Skeletal muscle cell (primary cell): ENCODE measurements around the gene CXCL17.
"Not testable (repeated sequence)": the region's sequence is repeated elsewhere in the genome, so short reads cannot be mapped to it uniquely, and the experiment has no call there.

Experiments used
- DNase-seq: peaks from one replicate; pipeline ENCODE4 v3.0.0-alpha.2; 2010; ENCODE audit warnings: low read depth
- H3K4me3 ChIP-seq: 2 replicates; pipeline ENCODE4 v1.5.1; 2011; ENCODE audit warnings: low read depth, mild to moderate bottlenecking, control low read depth, low read length, moderate library complexity

CXCL17 gene

DNA sequence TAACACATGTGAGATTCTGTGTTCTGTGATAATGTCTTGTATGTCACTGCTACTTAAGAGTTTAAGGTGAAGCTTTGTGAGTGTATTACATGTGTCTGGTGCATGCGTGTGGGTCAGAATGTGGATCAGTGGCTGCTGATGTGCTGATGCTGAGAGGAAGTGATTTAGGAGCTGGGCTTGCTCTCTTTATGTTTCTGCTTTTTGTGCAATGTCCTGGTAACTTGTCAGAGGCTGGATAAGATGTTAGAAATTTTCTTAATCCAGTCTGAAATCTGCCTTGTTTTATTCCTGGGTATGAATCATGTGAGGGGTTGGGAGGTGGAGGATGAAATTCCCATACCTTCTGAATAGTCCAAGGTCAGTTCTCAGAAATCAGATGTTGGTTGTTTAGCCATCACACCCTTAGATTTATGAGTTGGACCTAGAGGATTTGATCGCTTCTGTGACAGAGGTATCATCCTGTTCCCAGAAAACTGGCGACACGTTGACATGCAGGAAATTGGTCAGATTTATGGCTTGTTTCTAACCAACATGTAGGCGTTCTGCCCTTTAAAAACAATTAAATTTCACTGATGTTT is 24.5 kb upstream of the CXCL17 start:
- no peak overlapping the region for H3K4me3 ChIP-seq
- peak; percentile 19 for DNase-seq

DNA sequence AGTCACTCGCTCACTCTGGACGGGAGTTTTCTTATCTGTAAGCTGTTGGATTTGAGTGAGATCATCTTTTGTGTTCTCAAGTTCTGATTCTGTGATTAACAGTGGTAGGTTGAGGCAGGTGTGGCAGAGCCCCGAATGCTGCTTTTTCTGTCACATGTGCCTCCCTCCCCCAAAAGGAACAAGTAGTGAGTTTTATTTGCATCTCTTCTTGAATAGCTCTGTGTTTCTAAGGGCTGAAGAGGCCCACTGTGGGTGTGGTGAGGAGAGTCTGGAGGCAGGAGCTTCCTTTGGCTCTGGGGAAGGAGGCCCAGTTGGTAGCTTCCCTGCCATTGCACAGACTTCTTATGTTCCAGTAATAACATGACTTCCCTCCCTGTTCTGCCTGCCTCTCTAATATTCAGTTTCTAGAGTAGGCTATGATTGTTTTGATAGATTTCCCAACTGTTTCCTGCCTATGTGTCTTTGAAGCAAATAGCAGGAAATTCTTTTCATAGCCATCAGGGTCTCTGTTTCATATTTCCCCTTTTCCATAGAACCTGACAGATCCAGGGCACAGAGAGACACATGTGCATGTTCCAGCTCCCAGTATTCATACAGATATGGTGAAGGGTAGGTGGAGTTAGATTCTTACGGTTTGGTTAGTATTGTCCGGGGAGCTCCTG is 23.9 kb upstream of the CXCL17 start:
- no peak overlapping the region for H3K4me3 ChIP-seq
- no peak for DNase-seq

DNA sequence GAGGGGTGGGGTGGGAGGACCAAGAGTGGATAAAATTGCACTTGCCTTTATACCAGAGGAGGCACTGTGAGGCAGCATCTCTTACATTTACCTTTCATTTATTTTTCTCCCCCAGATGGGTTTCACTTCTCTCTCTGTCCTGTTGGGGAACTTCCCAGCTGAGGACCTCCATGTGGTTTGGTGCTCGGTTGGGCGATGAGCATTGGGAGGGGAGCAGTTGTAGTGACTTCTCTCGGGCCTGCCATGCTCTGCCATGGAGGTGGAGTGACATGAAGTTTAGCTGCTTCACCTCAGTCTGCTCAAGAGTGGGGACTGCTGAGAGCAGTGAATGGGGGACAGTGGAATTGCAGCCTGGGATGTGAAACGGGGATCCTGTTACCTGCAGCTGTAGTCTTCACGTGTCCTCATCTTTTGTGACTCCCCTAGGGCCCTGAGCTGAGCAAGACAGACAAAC is 23.1 kb upstream of the CXCL17 start:
- H3K4me3 ChIP-seq = no peak overlapping the region
- no peak for DNase-seq

DNA sequence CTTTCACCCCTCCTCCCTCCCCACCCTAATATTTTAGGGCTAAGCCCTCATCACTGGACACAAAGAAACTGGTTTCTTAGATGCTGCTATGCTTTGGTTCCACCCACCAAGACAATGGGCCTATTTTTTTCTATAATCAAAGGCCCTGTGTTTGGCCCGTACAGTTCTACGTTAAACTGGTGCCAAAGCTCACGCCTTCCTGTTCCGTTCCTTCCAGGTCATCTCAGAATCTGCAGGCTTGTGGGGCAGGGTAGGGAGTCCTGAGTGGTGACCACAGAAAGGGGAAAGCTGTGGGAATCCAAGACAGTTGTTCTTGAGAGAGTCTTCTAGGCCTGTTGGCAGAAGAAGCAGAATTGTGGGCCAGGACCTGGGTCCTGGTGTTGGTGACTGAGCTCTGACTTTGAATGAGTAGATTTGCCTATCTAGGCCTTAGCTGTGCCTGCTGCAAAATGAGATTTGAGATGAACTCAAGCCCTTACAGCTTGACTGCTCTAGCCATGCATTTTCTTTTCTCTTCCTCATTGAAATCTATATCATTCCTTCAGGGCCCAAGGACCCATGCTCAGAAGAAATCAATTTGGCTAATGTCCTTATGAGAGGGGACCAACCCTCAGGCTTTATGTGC is 19.1 kb upstream of the CXCL17 start:
- no peak overlapping the region for H3K4me3 ChIP-seq
- DNase-seq = no peak

DNA sequence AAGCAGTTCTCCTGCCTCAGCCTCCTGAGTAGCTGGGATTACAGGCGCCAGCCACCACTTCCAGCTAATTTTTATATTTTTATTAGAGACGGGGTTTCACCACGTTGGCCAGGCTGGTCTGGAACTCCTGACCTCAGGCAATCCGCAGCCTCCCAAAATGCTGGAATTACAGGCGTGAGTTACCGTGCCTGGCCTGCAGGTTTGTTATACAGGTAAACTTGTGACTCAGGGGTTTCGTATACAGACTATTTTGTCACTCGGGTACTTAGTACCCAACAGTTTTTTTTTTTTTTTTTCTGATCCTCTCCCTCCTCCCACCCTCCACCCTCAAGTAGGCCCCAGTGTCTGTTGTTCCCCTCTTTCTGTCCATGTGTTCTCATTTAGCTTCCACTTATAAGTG is 18.5 kb upstream of the CXCL17 start:
- H3K4me3 ChIP-seq, DNase-seq: not testable (repeated sequence)

DNA sequence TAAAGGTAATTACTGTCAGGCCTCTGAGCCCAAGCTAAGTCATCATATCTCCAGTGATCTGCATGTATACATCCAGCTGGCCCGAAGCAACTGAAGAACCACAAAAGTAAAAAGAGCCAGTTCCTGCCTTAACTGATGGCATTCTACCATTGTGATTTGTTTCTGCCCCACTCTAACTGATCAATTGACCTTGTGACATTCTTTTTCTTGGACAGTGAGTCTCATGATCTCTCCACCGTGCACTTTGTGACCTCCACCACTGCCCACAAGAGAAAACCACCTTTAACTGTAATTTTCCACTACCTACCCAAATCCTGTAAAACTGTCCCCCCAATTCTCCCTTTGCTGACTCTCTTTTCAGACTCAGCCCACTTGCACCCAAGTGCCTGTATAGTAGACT is 17.2 kb upstream of the CXCL17 start:
- no peak for DNase-seq
- no peak overlapping the region for H3K4me3 ChIP-seq

DNA sequence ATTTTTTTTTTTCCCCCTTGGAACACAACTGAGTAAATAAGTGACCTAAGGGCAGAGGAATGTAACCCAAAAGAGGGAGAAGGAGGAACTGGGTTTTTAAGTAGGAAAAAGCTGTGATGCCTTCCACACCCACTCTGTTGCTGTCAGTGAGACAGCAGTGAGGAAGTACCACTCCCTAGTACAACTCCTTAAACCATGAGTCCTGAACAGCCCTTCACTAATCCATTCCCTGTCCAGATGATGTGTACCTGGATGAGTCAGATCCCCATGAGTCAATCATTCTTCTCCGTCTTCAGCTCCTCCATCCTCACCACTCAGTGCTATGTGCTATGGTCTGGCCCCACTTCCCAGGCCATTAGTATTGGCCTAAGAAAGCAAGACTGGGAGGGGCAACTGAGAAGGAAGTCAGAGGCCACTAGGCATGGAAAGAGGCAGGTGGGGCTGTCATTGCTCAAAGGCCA is 12.9 kb upstream of the CXCL17 start:
- DNase-seq = no peak
- H3K4me3 ChIP-seq = no peak overlapping the region

DNA sequence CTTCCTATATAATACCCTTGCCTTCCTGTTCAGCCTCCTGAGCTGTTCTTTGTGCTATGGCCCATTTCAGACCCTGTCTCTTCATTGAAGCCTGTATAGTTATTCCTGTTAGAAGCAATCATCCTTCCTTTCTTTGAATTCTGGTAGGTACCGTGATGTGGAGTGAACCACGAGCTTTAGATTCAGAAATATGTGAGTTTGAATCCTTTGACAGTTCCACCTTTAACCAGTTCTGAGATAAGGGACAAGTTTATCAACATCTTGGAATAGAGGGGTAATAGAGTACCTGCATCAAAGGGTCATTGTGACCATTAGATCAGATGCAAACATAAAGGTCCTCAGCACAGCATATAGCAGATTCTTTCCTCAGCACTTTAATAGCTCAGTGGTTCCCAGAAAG is 12.3 kb upstream of the CXCL17 start:
- H3K4me3 ChIP-seq = no peak overlapping the region
- DNase-seq = no peak

DNA sequence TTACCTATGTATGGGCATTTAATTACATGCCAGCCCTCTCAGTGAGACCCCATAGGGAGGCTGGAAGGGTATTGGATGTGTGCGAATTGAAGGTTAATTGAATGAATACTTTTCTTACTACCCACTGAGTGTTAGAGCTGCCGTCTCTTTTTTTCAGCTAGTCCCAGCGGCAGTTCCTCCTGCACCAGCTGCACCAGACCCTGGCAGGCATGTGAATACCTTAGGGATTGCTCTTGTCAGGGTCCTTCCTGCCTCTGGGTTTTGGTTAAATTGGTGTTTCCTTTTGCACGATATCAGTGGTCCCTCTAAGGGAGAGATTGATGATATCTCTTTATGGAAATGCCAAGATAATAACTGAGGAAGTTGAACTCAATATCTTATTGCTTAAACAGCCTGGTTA is 9.8 kb upstream of the CXCL17 start:
- no peak overlapping the region for H3K4me3 ChIP-seq
- DNase-seq = no peak

DNA sequence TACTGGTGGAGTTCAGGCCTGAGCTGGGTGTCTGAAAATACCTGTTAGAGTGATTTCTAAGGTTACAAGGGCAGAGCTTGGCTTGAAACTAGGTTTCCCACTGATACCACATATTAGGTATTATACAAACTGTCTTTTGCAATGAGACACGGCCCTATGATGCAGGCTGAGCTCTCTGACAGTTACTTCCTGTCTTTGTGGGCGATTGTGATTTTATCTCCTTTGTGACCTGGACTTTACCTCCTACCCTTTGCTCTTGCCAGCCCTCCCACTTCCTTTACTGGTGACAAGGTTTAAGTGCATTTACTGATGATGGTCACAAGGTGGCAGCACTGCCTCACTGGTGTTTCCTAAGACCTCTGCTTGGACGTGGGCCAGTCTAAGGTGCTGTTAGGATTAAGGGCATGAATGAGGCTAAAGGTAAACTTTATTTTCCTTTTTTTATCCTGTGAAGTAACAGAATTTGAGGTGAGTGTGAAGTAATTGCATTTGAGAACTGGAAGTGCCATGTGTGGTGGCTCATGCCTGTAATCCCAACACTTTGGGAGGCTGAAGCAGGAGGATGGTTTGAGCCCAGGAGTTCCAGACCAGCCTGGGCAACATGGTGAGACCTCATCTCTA is 7.7 kb upstream of the CXCL17 start:
- DNase-seq = no peak

DNA sequence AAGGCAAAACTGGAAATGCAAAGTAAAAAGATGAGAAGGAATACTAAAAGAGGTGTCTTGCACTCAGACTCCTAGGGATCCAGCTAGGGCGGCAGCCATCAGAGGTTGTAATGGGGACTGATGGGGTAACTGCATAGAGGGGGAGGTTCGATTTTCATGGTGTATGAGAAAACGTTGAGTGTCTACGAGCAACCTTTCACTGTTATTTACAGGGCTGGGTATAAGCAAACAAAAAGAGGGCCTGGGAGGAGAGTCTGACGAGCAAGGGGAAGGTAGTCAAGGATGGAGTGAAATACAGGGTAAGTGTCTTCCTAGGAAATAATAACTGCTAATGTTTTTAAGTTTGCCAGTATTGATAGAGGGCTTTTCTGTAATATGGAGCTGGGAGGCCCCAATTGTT is 5.6 kb upstream of the CXCL17 start:
- DNase-seq, H3K4me3 ChIP-seq: not testable (repeated sequence)

More for the DNA sequence above, 7.7 kb upstream of the CXCL17 start:
- H3K4me3 ChIP-seq = no peak overlapping the region

DNA sequence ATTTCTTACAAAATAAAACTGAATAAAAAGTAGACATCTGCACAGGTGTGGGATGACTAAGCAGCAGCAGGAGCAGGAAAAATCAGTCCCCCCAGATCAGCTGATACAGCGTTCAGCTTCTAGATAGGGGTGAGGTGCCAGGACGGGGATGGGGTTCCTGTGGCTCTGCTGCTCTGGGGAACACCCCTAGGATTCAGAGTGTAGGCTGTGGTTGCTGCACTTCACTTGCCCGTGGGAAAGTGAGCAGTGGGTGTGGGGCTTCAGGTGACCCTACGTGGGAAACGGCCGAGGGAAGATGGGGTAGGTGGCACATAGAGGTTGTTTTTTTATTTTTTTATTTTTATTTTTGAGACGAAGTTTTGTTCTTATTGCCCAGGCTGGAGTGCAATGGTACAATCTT is 3.2 kb upstream of the CXCL17 start:
- no peak for DNase-seq
- no peak overlapping the region for H3K4me3 ChIP-seq

DNA sequence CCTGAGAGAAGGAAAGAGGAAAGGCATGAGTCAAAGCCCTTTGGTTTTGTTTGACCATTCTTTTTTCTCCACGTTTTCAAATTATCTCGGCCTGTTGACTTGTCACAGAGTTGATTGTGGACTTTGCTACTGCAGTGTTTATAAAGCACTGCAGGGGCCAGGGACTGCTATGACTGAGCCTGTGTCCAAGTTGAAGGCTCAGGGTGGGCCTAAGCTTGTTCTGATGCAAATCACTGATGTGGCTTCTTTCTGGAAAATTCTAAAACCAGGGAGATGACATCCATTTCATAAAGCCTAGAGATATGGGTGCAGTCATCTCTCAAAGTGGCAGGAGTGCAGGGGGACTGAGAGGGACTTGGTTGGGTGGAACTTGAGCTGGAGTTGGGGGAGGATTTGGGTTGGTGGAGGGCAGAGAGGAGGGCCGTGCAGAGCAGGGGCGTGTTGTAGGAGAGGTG is 1.2 kb upstream of the CXCL17 start:
- no peak overlapping the region for H3K4me3 ChIP-seq
- no peak for DNase-seq

DNA sequence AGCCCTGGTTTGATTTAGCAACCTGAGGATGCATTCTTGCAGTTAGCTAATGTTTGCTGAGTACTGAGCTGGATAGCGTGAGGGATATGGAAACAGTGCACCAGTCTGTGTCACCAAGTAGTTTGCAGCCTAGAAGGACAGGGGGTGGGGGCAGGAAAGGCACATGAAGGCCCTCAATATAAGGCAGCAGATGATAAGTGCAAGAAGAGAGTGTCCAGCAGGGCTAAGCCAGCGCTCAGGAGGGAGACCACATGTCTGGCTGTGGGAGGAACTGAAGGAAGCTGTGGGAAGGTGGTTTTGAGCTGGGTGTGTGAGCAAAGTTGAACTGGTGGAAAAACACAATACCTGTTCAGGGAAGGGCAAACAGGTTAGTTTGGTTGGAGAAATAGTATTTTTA is 1.7 kb downstream of the CXCL17 start:
- DNase-seq = no peak
- no peak overlapping the region for H3K4me3 ChIP-seq

DNA sequence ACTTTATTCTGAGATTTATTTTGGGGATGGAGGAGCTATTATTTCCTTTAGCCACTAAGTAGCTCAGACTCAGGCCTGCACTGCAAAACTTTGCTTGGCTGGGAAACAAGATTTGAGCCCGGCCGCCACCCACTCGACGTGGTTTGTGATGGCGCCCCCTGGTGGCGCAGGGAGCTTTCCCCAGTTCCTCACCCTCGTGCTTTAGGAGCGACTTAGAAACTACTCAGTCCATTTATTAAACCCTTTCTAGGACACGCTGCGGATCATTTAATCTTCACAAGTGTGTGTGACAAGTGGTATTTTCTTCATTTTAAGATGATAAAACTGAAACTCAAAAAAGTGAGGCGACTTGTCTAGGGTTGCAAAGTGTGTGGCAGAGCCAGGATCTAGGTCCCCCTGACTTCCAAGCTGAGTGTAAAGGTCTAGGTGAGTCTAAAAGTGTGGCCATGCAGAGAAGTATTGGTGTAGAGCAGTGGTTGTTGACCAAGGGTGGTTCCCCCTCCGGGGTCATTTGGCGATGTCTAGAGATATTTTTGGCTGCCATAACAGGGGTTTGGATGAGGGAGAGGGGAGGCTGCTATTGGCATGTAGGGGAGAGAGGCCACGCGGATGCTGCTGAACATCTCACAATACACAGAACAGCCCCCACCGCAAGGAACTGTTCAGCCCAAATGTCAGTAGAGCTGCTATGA is 2.2 kb downstream of the CXCL17 start:
- H3K4me3 ChIP-seq = no peak overlapping the region
- no peak for DNase-seq

DNA sequence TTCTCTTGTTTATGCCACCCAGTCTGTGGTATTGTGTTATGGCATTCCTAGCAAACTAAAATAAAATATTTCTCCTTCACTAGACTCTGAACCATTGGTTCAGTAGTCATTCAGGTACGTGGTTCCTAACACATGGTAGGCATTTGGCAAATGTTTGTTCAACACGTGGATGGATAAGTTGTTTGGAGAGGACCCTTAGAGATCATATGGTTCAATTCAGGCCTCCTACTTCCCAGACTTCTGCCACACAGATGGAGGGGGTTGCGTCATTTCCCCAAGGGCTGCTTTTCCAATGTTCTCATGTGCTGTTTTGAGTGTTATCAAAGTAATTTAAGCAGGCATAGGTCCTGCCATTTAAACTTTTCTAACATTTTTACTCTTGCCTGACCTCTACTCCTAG is 6.7 kb downstream of the CXCL17 start:
- DNase-seq = no peak
- H3K4me3 ChIP-seq = no peak overlapping the region

DNA sequence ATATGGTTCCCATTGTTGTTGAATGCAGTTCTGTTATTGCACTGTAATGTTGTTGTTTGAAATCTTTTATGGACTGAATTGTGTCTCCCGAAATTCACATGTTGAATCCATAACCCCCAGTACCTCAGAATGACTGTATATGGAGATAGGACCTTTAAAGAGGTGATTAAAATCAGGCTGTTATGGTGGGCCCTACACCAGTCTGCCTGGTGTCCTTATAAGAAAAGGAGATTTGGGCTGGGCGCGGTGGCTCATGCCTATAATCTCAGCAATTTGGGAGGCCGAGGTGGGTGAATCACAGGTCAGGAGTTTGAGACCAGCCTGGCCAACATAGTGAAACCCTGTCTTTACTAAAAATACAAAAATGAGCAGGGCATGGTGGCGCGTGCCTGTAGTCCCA is 7.4 kb downstream of the CXCL17 start:
- no peak for DNase-seq
- H3K4me3 ChIP-seq = no peak overlapping the region

DNA sequence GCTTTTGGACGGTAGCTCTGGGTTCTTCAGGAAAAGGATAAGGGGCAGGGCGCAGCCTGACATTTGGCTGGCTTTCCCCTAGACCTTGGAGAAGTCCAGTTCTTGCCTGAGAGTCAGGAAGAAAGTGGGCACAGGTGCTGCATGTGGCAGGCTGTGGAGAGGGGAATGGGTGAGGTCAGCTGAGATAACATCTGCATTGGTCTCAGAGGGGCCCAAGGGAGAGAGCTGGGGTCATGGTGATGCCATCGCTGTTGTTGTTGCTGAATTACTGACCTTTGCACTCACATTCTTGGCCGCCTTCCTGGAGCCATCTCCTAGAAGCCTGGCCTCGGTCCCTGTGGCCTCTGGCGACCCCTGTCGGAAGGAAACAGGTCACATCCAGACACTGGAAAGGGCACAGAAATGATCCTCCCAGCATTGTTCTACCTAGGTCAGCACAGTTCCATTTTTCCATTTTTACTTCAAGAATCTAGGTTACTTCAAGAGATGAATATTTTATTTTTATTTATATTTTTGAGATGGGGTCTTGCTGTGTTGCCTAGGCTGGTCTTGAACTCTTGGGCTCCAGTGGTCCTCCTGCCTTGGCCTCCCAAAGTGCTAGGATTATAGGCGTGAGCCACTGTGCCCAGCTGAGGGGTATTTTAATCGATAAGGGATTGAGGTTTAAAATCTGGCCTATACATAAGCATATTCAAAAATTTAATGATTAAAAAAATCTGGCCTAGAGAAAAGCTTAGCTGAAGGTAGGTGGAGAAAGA is 9.1 kb downstream of the CXCL17 start:
- no peak overlapping the region for H3K4me3 ChIP-seq

DNA sequence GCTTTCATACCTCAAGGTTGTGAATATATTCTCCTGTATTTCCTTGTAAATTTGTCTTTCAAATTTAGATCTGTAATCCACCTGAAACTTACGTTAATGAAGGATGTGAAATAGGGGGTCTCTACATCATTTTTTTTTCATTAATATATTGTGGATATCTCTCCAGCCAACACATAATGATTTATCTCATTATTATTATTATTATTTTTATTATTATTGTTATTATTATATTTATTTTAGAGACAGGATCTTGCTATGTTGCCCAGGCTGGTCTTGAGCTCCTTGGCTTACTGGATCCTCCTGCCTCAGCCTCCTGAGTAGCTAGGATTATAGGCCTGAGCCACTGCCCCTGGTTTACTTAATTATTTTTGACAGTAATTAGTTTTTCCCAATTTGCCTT is 11.3 kb downstream of the CXCL17 start:
- no peak overlapping the region for H3K4me3 ChIP-seq
- DNase-seq = no peak

More for the DNA sequence above, 9.1 kb downstream of the CXCL17 start:
- DNase-seq = no peak
